Epithelial cell of prostate (primary cell): ENCODE measurements around the gene KCNMA1.
"Not testable (repeated sequence)": the region's sequence is repeated elsewhere in the genome, so short reads cannot be mapped to it uniquely, and the experiment has no call there.

Source experiments
- DNase-seq: peaks from one replicate; pipeline ENCODE4 v3.0.0-alpha.2; 2011; ENCODE audit warnings: low read depth, low spot score
- H3K27ac ChIP-seq: fragments of 450-650 bp; 2 replicates; pipeline ENCODE4 v1.5.1; 2017; ENCODE audit warnings: mild to moderate bottlenecking

KCNMA1 gene

GRCh38 chr10:77363210-77363609 is 274.4 kb downstream of the KCNMA1 start:
- DNase-seq: no peak
- no peak overlapping the region for H3K27ac ChIP-seq

GRCh38 chr10:77361831-77362230 is 275.8 kb downstream of the KCNMA1 start:
- DNase-seq: no peak
- H3K27ac ChIP-seq: no peak overlapping the region

- H3K27ac ChIP-seq: no peak overlapping the region
- DNase-seq: no peak
These were observed 276.2 kb downstream of the KCNMA1 start for GRCh38 chr10:77361426-77361825.

- no peak for DNase-seq
These were observed 276.8 kb downstream of the KCNMA1 start for GRCh38 chr10:77360835-77361234.

GRCh38 chr10:77359950-77360520 is 277.6 kb downstream of the KCNMA1 start:
- no peak for DNase-seq
- no peak overlapping the region for H3K27ac ChIP-seq

More at GRCh38 chr10:77360835-77361234, 276.8 kb downstream of the KCNMA1 start:
- no peak overlapping the region for H3K27ac ChIP-seq

GRCh38 chr10:77359287-77359691 is 278.3 kb downstream of the KCNMA1 start:
- no peak overlapping the region for H3K27ac ChIP-seq
- no peak for DNase-seq

GRCh38 chr10:77358656-77359055 is 279.0 kb downstream of the KCNMA1 start:
- H3K27ac ChIP-seq: no peak overlapping the region
- DNase-seq: no peak

- H3K27ac ChIP-seq: no peak overlapping the region
- DNase-seq: no peak
These were observed 279.8 kb downstream of the KCNMA1 start for GRCh38 chr10:77357611-77358310.

GRCh38 chr10:77357185-77357584 is 280.4 kb downstream of the KCNMA1 start:
- no peak overlapping the region for H3K27ac ChIP-seq
- DNase-seq: no peak

GRCh38 chr10:77355844-77356243 is 281.8 kb downstream of the KCNMA1 start:
- peak overlapping the region; percentile 47 for H3K27ac ChIP-seq
- peak; percentile 59 for DNase-seq

- no peak for DNase-seq
- no peak overlapping the region for H3K27ac ChIP-seq
These were observed 286.2 kb downstream of the KCNMA1 start for GRCh38 chr10:77351386-77351785.

GRCh38 chr10:77350711-77351119 is 286.9 kb downstream of the KCNMA1 start:
- H3K27ac ChIP-seq: peak overlapping the region; percentile 51
- peak; percentile 91 for DNase-seq

- H3K27ac ChIP-seq: peak overlapping the region; percentile 51
- DNase-seq: no peak
These were observed 287.5 kb downstream of the KCNMA1 start for GRCh38 chr10:77350134-77350533.

GRCh38 chr10:77349226-77349625 is 288.4 kb downstream of the KCNMA1 start:
- H3K27ac ChIP-seq: no peak overlapping the region

GRCh38 chr10:77348751-77349150 is 288.9 kb downstream of the KCNMA1 start:
- no peak overlapping the region for H3K27ac ChIP-seq
- no peak for DNase-seq

More at GRCh38 chr10:77349226-77349625, 288.4 kb downstream of the KCNMA1 start:
- no peak for DNase-seq

- no peak for DNase-seq
- H3K27ac ChIP-seq: no peak overlapping the region
These were observed 289.5 kb downstream of the KCNMA1 start for GRCh38 chr10:77348082-77348481.

GRCh38 chr10:77347052-77347451 is 290.6 kb downstream of the KCNMA1 start:
- DNase-seq: no peak
- no peak overlapping the region for H3K27ac ChIP-seq

GRCh38 chr10:77341055-77341454 is 296.6 kb downstream of the KCNMA1 start:
- no peak overlapping the region for H3K27ac ChIP-seq

GRCh38 chr10:77339872-77340271 is 297.7 kb downstream of the KCNMA1 start:
- not testable (repeated sequence) for DNase-seq, H3K27ac ChIP-seq

More at GRCh38 chr10:77341055-77341454, 296.6 kb downstream of the KCNMA1 start:
- DNase-seq: no peak

GRCh38 chr10:77339166-77339565 is 298.4 kb downstream of the KCNMA1 start:
- DNase-seq: no peak
- H3K27ac ChIP-seq: no peak overlapping the region

- H3K27ac ChIP-seq: no peak overlapping the region
- DNase-seq: no peak
These were observed 299.5 kb downstream of the KCNMA1 start for GRCh38 chr10:77338143-77338542.

GRCh38 chr10:77334501-77334900 is 303.1 kb downstream of the KCNMA1 start:
- no peak for DNase-seq
- no peak overlapping the region for H3K27ac ChIP-seq
